Cardiac septum (tissue), 1 donor: ENCODE results near the gene DSCAML1. TPM values are rescaled to one million over a fixed set of nuclear protein-coding genes. Genes with fewer than 3 reads are reported as not detected.

Experiments used
- DNase-seq: peaks from one replicate; pipeline ENCODE4 v3.0.0-alpha.2; 2020; ENCODE audit warnings: low spot score
- intact Hi-C: fragments of 100-400 bp; cut with DNase I; formaldehyde crosslinking; loops from one replicate; pipeline ENCODE4 v1.14.0; 2022
- total RNA-seq: library from RNA; stranded (reverse); fragmentation: NEBNext Ultra II Directional; extraction: Animal tissue kit (Norgen Biotek cat#: 25700); gene quantifications from one replicate; pipeline ENCODE4 v1.2.1, GENCODE V29; 2021
- donor health status: DM: no; HTN: no; CAD: no.

The DSCAML1 gene
- total RNA-seq, 1 donor from 2014 or later, result 1.2 TPM

DNA sequence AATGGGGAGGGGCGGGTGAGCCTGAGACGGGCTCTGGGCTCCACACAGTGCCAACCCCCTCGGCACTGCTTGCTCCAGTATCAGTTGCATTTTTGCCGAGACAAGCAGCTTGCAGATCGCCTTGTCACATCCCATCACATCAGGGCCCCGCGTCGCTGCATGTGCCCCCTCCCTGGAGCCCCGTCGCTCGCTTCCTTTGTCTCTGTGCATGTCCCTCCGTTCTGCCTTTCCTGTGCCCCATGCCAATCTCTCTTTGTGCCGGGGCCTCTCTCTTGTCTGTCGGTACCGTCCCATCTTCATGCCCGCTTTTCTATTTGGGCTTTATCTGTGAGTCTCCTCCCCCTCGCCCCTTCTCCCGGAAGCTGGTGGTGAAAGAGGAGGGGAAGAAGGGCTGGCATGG lies 267.2 kb downstream of the DSCAML1 start:
- intact Hi-C loops, result no loop called here

DNA sequence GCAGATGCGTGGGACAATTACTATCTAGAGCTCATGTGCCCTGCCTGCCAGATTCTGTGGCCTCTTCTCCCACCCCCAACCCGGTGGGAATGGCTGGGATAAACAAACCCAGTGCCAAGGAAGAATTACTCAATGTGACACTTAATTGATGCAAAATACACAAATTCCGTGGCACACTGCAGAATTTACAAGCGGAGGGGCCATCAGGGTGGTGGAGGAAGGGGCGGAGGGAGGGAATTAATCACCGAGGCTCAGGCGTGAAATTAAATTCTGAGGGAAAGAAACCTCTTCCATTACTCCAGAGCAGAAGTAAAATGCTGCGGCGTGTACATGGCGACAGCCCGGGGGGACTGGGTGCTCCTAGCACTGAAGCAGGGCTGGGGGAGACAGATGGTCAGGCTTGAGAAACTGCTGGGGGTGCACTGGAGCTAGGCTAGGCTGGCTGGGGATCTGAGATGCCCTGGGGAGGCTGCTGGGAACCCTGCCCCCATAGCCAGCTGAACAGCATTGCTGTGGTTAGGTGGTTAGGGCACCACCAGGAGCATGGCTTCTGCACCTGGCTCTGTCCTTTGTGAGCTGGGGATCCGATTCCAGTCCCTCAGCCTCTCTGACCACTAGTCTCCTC lies 268.8 kb downstream of the DSCAML1 start:
- intact Hi-C loops, result no loop called here

More for the DNA sequence above, 267.2 kb downstream of the DSCAML1 start:
- no peak for DNase-seq

DNA sequence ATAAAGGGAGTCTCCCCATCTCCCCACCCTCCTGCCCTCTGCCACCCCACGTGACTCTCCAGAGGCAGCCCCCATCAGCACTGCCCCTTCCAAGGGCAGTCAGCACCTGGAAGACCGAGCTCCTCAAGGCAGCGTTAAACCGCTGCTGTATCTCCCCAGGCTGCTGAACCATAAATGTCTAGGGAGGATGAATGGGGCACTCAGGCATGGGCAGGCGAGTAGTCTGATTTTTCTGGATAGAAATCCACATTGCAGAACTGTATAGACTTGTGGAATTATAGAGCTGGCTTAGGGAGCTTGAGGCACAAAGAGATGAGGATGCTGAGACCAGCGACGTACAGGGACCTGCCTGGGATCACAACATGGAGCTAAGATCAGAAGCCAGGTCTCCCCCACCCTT lies 269.7 kb downstream of the DSCAML1 start:
- DNase-seq, result no peak
- intact Hi-C loops, result no loop called here

More for the DNA sequence above, 268.8 kb downstream of the DSCAML1 start:
- DNase-seq, result no peak

DNA sequence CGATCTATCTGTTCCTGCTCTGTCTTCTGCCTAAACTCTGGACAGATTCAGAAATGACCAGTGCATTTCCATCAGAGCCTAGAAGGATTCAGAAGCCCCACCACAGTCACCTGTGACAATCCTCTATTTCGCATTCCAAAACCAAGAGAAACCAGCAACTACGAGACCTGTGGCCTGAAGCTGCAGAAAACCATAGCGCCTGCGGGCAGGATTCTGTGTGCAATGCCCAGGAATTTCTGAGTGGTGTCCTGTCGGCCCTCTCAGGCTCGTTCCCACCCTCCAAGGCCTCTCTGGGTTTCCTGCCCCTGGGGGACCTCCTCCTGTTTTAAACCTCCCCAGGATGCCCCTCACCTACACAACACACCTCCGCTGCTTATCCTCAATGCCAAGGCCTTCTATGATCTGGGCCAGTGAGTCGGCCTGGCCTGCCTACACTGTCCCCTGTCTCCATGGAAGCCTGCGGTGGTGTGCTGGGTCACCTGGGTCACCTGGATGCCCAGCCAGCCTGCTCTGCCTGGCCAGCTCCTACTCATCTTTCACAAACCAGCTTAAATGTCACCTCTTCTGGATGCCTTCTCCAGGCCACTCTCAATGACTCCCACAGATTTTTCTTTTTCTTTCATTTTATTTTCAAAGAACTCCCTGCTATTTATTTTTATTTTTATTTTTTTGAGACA lies 271.0 kb downstream of the DSCAML1 start:
- intact Hi-C loops, result no loop called here
- no peak for DNase-seq

DNA sequence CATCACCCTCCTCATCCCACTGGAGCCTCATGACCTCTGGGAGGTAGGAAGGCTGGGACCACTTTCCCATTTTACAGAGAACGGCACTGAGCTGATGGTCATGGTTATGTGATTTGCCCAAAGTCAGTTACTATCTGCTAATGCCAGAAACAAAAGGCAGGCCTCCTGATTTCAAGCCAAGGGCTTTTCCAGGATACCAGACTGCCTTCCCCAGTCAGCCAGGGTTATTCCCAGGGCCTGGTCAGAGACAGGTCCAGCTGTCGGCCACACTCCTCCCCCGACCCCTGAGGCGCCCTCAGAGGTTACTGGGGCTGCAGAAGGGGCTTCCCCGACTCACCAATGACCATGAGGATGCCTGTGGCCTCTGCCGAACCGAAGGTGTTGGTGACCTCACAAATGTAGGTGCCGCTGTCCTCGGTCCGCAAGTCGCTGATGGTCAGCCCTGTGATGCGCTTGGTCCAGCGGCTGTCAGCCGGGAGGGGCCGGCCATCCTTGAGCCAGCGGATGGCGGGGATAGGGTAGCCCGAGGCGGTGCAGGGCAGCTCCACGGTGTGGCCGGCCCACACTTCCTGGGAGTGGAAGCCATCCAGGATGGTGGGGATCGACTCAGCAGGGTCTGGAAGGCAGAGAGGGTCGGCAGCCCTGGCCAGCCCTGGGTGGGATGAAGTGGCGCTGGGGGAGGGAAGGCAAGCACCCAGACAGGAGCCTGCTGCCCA lies 272.4 kb downstream of the DSCAML1 start:
- no peak for DNase-seq
- intact Hi-C loops, result no loop called here

DNA sequence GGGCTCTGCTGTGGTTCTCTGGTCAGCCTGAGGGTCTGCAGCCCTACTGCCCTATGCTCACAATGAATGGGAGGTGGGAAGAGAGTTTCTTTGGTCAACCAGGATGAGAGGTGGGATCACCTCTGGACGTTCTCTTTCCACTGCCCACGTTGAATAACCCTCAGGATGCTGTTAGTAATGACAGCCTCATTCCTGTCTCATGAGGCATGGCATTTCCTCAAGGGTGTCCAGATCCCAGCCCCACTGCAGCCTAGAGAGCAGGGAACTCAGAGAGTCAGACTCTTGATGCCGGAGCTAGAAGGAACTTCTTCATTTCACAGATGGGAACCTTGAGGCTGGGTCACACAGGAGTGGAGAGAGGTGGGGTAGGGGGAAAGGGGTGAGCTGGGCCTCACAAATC lies 273.3 kb downstream of the DSCAML1 start:
- DNase-seq, result no peak
- intact Hi-C loops, result no loop called here

DNA sequence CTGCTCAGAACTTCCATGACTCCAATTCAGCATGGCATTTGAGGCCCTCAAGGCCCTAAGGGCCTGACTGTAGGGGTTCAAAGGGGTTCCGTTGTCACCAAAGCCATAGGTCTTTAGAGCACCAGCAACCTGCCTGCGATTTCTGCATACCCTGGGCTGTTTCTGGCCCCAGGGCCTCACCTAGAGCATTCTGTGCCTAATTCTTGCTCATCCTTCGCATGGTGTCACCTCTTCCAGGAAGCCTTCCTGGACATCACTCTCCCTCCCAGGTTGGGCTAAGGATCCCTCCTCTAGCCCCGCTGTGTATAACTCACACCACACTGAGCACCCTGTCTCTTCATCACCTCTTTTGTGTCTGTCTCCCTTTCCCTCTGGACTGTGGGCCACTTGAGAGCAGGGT lies 275.0 kb downstream of the DSCAML1 start:
- DNase-seq, result no peak
- intact Hi-C loops, result no loop called here

DNA sequence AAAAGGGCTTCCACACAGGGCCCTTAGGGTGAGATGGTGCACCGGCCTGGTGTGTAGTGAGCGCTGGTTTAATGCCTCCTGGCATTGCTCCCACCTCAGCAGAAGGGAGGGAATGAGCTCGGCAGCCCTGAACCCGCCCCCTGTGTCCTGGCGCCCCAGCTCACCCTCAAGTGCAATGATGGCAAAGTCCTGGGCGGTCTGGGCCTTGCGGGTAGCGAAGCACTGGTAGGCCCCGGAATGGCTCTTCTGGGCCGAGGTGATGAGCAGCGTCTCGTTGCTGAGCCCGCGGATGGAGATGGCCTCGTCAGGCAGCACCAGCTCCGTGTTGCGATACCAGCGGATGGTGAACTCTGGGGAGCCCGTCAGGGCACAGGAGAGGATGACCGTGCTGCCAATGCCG lies 276.1 kb downstream of the DSCAML1 start:
- no peak for DNase-seq
- intact Hi-C loops, result no loop called here

DNA sequence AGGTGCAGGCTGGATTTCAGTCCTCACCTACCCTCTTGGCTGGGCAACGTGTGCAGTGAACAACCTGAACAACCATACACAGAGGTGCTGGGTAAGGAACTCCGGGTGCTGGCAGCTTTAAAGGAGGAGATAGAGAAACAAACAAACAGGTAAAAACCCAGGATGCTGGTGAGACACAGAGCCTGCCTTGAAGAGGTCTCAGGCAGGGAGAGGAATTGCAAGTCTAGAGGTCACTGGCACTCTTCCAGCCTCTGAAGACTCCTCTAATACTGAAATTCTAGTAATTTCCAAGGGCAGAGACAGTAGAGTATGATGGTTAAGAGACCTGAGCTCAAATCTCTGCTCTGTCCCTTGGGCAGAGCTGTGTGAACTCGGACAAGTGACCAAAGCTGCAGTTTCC lies 276.8 kb downstream of the DSCAML1 start:
- no peak for DNase-seq
- intact Hi-C loops, result no loop called here

DNA sequence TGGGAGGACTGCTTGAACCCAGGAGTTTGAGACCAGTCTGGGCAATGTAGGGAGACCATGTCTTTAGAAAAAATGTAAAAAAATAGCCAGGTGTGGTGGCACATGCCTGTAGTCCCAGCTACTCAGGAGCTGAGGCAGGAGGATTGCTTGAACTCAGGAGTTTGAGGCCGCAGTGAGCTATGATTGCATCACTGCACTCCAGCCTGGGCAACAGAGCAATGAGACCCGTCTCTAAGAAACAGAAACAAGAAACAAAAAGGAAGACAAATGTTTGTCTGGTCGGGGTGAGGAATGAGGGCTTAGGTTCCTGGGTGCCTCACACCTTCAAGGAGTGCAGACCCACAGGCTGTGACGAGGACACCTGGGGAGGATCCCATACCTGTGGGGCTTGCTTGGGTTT lies 277.4 kb downstream of the DSCAML1 start:
- intact Hi-C loops, result no loop called here
- DNase-seq, result no peak

DNA sequence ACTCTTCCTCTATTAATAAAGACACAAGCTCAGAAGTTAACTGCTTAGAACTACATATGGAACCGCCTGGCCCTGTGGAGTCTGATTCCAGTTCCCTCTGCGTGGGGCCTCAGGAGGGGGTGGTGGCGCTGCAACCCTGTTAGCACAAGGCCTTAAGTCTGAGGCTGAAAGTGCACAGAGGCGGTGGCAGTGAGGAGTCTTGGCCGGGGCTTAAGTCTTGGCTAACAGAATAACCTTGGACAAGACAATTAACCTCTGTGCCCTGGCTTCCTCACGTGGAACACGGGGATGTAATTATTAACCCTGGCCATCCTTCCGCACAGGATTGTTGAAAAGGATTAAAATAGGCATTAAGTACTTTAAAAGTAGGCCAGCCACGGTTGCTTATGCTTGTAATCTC lies 277.8 kb downstream of the DSCAML1 start:
- intact Hi-C loops, result no loop called here
- DNase-seq, result no peak

DNA sequence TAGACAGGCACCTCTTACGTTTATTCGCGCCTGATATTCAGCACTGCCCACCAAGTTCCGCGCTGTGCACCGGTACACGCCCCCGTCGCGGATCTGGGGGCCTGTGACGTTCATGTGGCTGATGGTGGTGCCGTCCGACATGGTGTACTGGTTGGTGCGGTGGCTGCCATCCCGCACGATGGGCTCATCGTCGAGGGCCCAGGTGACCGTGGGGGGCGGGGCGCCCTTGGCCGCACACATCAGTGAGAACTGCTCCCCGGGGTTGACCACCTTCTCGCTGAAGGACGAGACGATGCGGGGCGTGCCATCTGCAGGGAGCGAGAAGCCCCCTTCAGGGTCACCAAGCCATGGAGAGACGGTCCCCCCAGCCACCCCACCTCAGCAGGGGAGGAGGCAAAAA lies 278.6 kb downstream of the DSCAML1 start:
- intact Hi-C loops, result no loop called here
- DNase-seq, result no peak

DNA sequence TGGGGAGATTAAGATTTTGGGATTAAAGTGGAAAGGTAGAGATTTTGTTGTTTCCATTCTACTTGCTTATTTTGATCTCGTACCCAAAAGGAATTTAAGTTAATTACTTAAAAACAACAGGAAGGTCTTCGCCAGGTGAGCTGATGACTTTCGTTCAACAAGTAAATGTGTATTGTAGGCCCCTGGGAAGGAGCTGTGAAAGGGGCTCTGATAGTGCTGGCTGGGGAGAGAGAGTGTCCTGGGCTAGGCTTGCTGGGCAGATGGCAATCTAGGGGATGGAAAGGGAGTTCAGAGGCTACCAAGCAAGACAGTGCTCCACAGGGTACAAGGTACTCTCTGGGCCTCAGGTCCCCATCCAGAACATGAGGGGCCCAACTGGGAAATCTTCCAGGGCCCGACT lies 279.9 kb downstream of the DSCAML1 start:
- DNase-seq, result no peak
- intact Hi-C loops, result no loop called here

DNA sequence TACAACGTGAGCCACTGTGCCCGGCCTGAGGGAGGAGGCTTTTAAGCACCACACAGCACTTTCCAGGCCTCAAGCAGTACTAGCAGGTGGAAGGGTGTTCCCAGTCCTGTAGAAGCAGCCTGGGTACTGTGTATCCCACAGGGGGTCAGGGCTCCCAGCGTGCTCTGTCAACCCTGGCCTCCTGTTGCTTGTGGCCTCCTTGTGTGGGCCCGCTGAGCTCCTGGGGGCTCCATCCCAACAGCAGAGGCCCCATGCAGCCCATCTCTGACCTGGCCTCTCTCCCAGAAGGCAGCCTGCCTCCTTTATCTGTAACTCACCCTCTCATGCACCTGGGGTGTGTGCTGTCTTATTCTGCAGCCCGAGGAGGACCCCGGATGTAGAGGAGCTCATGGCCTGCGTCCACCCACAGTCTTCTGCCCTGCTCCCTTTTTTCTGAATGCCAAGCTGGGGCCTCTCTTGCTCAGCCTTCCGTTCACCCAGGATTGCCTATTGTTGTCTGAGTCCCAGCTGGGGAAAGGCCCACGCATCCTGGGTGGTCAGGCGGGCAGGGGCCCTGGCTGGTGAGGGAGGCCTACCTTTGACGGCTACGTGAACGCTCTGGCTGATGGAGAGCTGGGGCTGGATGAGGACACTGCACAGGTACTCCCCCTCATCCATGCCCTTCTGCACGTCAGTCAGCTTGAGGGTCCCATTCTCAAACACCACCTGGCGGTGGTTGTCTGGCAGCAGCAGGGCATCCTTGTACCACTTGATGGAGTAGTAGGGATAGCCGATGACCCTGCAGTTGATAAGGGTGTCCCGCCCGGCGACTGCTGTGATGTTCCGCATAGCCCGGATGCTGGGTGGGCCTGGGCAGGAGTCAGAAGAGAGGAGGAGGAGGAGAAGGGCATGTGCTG lies 280.9 kb downstream of the DSCAML1 start:
- DNase-seq, result no peak
- intact Hi-C loops, result no loop called here

DNA sequence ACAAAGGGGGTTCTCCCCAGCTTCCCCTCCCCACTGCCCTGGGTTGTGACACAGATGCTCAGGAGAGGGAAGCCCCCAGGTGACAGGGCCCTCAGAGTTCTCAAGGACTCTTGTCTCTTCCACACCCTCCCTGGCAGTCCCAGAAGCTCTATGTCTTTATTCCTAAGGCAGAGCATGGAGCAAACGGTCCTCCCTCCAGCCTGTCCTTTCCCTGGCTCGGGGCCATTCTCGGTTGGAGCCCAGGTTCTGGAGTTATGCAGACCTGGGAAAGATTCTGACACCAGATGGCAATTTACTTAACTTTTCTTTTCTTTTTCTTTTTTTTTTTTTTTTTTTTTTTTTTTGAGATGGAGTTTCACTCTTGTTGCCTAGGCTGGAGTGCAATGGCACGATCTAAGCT lies 282.8 kb downstream of the DSCAML1 start:
- DNase-seq, result no peak
- intact Hi-C loops, result no loop called here

DNA sequence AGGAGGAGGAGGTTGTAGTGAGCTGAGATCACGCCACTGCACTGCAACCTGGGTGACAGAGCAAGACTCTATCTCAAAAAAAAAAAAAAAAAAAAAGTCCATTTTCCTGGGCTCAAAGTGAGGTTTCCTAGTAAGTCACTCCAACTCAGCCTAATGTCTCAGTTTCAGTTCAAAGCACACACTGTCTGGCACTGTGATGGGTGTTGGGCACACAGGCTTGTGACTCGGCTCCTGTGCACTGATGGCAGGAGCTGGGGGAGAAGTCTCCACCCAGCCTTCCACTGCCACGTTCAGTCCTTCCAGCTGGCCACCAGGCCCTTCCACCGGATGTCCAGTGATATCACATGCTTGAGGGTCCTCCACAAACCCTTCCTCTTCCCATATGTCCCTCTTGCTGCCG lies 283.4 kb downstream of the DSCAML1 start:
- intact Hi-C loops, result no loop called here

DNA sequence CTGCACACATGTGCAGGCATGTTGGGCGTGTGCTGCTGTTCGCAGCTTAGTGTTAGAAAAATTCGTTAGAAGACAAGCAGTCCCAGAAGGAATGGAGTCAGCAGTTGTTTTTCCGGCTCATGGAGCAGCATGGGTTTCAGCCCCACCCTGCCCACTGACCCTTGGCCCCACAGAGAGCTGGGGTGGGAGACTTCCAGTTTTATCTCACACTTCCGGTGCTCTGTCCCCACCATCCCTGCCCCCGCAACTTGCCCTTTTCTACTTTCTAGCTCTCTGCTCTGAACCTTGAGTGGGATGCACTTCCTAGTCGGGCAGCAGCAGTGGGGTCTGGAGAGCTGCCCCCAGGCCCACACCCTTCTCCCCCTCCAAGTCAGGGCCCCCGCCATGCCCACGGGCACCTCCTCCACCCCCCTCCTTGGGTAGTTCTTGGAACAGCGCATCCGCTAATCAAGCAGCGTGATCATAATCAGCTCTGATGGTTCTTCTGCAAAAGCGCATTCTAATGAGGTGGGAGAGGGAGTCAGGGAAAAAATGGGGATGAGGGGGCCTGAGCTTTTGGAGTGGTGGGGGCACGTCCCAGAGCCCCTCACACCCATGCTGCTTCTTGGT lies 285.0 kb downstream of the DSCAML1 start:
- DNase-seq, result no peak
- intact Hi-C loops, result no loop called here

More for the DNA sequence above, 283.4 kb downstream of the DSCAML1 start:
- DNase-seq, result no peak

DNA sequence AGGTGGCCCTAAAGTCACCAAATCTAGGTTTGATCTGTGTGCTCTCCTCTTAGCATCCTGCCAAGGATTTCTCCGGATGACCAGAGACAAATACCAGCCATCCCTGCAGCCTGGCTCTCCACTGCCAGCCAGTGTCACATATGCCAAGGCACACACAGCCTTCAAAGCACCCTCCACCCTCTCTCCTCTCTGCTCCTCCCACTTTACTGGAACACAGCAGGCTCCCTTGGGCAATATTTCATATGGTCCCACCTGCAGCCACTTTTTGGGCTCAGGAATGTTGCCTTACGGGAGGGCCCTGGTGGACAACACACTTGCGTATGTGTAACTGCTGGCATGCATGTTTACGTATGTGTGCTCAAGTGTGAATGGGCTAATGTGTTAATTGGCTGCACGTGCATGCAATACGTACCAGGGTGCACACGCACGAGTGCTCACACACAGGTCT lies 285.5 kb downstream of the DSCAML1 start:
- intact Hi-C loops, result no loop called here
- DNase-seq, result no peak

DNA sequence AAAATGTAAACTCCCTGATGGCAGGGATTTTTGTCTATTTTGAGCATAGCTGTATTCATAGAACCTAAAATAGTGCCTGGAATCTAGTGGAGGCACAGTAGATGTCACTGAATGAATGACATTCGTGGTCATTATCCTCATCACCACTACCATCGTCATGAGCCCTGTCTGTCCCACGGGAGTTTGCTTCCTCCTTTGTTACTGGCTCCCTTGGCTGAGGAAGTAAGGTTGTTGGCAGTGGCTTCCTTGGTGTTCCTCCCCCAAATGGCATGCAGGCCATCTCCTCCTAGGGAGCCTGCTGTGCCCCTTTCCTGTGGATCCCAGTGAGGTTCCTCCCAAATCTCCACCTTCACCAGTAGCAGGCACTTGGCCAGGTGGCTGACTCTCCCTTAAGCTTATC lies 286.4 kb downstream of the DSCAML1 start:
- intact Hi-C loops, result no loop called here
- no peak for DNase-seq

DNA sequence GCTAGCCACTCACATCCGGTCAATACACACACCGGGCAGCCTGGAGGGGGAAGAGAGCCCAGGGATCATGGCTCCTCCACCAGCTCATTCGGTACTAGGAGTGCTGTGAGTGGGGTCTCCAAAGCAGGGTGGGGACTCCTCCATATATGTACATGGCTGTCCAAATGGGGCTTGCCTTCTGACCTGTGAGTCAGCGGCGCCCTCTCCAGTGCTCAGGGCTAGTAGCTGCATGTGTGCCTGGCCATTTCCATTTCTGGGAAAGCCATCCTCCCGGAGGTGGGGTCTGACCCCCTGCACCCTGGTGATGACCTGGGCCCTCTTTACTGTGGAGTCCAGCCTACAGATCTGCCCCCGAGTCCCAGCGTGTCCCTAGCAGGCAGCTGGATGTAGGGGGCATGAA lies 287.5 kb downstream of the DSCAML1 start:
- intact Hi-C loops, result no loop called here
- DNase-seq, result no peak
